Hepatocyte (in vitro differentiated cells): ENCODE measurements around the gene S100A4. TPM values are rescaled to one million over a fixed set of nuclear protein-coding genes. Genes with fewer than 3 reads are reported as not detected.

Experiments used
- DNase-seq: peaks from one replicate; pipeline ENCODE4 v3.0.0-alpha.2; 2016; ENCODE audit warnings: low spot score
- H2AFZ ChIP-seq: fragments of 200-600 bp; sonication (generic); 2 replicates; pipeline ENCODE4 v1.6.0; 2016; ENCODE audit warnings: antibody characterized with exemption, mild to moderate bottlenecking
- H3K27ac ChIP-seq: fragments of 200-600 bp; sonication (generic); 2 replicates; pipeline ENCODE4 v1.5.1; 2016; ENCODE audit warnings: mild to moderate bottlenecking
- H3K27me3 ChIP-seq: fragments of 200-600 bp; sonication (generic); 2 replicates; pipeline ENCODE4 v1.6.1; 2016
- H3K36me3 ChIP-seq: fragments of 200-600 bp; sonication (generic); replicated peaks from 2 replicates; pipeline ENCODE4 v1.5.1; 2016; ENCODE audit warnings: low read depth; ENCODE audit not compliant: insufficient read depth
- H3K4me1 ChIP-seq: fragments of 200-600 bp; sonication (generic); 2 replicates; pipeline ENCODE4 v1.5.1; 2016; ENCODE audit warnings: mild to moderate bottlenecking, moderate library complexity; ENCODE audit not compliant: insufficient read depth
- H3K4me2 ChIP-seq: fragments of 200-600 bp; sonication (generic); 2 replicates; pipeline ENCODE4 v1.6.0; 2016
- H3K4me3 ChIP-seq: fragments of 200-600 bp; sonication (generic); 2 replicates; pipeline ENCODE4 v1.5.1; 2016; ENCODE audit warnings: mild to moderate bottlenecking
- H3K79me2 ChIP-seq: fragments of 200-600 bp; sonication (generic); 2 replicates; pipeline ENCODE4 v1.6.0; 2017; ENCODE audit warnings: mild to moderate bottlenecking
- H3K9me2 ChIP-seq: fragments of 200-600 bp; sonication (generic); replicated peaks from 2 replicates; pipeline ENCODE4 v1.6.0; 2017; ENCODE audit warnings: mild to moderate bottlenecking; ENCODE audit not compliant: insufficient read depth
- H3K9me3 ChIP-seq: fragments of 200-600 bp; sonication (generic); 2 replicates; pipeline ENCODE4 v1.5.1; 2016; ENCODE audit warnings: low read depth, mild to moderate bottlenecking
- H4K20me1 ChIP-seq: fragments of 200-600 bp; sonication (generic); 2 replicates; pipeline ENCODE4 v1.6.0; 2016; ENCODE audit warnings: mild to moderate bottlenecking; ENCODE audit not compliant: insufficient read depth, poor library complexity, severe bottlenecking
- EZH2 ChIP-seq: fragments of 200-600 bp; sonication (generic); IDR thresholded peaks from 2 replicates; pipeline ENCODE4 v1.6.1; 2016; ENCODE audit warnings: antibody characterized with exemption, mild to moderate bottlenecking, borderline replicate concordance
- EZH2phosphoT487 ChIP-seq: fragments of 200-600 bp; sonication (generic); IDR thresholded peaks from one replicate; pipeline ENCODE4 v1.6.1; 2018; ENCODE audit warnings: antibody characterized with exemption, mild to moderate bottlenecking, low read depth, moderate library complexity; ENCODE audit not compliant: unreplicated experiment, severe bottlenecking
- WGBS: methylation state at CpG from one replicate; pipeline ENCODE4 v1.1.6; 2016; ENCODE audit warnings: low lambda C conversion rate; ENCODE audit errors: missing lambda C conversion rate; 5-methylcytosine and 5-hydroxymethylcytosine counted together
- polyA plus RNA-seq: library from polyadenylated mRNA; unstranded; fragments of >200 nt; fragmentation: Nextera tagmentation; extraction: Ambion mirVana; gene quantifications from 2 replicates; pipeline ENCODE4 v1.2.1, GENCODE V29; 2016
- total RNA-seq: library from RNA; depleted of rRNA; stranded (reverse); fragments of >200 nt; gene quantifications from 2 replicates; pipeline ENCODE4 v1.2.3, GENCODE V29; 2014
- TF ChIP-seq, protein P1 (sequence below): fragments of 200-600 bp; sonication (generic); IDR thresholded peaks from 2 replicates; pipeline ENCODE4 v1.5.1; 2016; ENCODE audit warnings: antibody characterized with exemption, mild to moderate bottlenecking; ENCODE audit not compliant: poor library complexity

The S100A4 gene
- total and polyA plus RNA-seq, 2 experiments from 2014 or later: 64.1 to 116 TPM

DNA sequence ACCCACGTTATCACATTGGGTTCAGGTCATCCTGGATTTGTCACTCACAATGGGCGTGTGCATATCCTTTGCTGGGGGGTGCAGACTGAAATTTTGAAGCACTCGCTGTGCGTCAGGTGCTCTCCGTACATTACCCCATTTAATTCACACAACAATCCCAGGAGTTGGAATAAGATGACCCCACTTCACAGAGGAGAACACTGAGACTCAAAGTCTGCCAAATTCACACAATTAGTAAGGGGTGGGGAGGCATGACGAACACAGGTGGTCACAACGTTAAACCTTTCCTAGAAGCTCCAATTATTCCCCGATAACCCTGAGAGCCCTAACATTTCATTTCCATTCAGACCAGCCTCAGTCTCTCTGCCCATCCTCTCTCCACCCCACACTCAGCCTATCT, 23.9 kb upstream of the S100A4 start:
- H2AFZ ChIP-seq: peak overlapping the region; percentile 54
- H3K4me1 ChIP-seq: peaks cover 31% of the 10 kb centered on the region
- H3K27ac ChIP-seq: no peak overlapping the region
- H3K9me3 ChIP-seq: no peaks in the 10 kb centered on the region
- WGBS: 94% methylated on average over 8 of the region's 8 CpGs
- no peaks in the 10 kb centered on the region for H3K9me2 ChIP-seq
- H3K27me3 ChIP-seq: no peaks in the 10 kb centered on the region
- no peaks in the 10 kb centered on the region for H3K36me3 ChIP-seq
- H3K4me3 ChIP-seq: no peak overlapping the region
- no peak for DNase-seq
- no peaks in the 10 kb centered on the region for H3K79me2 ChIP-seq
- TF ChIP-seq, protein P1, sequence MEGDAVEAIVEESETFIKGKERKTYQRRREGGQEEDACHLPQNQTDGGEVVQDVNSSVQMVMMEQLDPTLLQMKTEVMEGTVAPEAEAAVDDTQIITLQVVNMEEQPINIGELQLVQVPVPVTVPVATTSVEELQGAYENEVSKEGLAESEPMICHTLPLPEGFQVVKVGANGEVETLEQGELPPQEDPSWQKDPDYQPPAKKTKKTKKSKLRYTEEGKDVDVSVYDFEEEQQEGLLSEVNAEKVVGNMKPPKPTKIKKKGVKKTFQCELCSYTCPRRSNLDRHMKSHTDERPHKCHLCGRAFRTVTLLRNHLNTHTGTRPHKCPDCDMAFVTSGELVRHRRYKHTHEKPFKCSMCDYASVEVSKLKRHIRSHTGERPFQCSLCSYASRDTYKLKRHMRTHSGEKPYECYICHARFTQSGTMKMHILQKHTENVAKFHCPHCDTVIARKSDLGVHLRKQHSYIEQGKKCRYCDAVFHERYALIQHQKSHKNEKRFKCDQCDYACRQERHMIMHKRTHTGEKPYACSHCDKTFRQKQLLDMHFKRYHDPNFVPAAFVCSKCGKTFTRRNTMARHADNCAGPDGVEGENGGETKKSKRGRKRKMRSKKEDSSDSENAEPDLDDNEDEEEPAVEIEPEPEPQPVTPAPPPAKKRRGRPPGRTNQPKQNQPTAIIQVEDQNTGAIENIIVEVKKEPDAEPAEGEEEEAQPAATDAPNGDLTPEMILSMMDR: no peak
- no peak for TF ChIP-seq EZH2
- TF ChIP-seq EZH2phosphoT487: no peak
- no peak overlapping the region for H3K4me2 ChIP-seq
- no peaks in the 10 kb centered on the region for H4K20me1 ChIP-seq

DNA sequence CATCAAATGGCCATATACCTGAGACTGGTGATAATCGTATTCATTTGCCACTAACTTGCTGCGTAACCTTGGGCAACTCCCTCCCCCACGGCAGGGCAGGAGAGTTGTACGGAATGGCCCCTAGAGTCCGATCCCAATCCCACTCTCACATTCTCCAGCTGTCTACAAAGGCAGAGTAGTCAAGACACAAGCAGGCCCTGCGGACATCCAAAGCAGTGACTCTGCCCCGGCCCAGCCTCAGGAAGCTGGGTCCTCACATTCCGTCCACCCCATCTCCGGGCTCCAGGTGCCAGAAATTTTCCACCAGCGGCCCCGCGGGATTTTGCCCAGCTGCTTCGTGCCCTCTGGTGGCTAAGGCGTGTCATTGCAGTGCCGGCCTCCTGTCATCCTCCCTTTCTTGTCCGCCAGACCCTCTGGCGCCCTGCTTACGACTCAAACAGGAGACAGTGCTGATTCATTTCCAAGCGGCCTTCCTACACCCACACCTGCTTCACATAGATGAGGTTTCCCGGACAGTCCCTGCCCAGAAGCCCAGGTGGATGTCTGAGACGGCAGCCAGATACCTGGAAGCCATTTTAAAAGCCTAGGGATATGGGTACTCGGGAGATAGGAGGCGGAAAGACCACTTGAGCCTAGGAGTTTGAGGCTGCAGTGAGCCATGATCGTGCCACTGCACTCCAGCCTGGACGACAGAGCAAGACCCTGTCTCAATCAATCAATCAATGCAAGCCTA, 22.9 kb upstream of the S100A4 start:
- H3K36me3 ChIP-seq: no peaks in the 10 kb centered on the region
- TF ChIP-seq EZH2: no peak
- TF ChIP-seq, protein P1: peak; percentile 98
- no peaks in the 10 kb centered on the region for H3K79me2 ChIP-seq
- no peaks in the 10 kb centered on the region for H3K9me3 ChIP-seq
- peak overlapping the region; percentile 100 for H3K27ac ChIP-seq
- WGBS: 18% methylated on average over 25 of the region's 25 CpGs
- H2AFZ ChIP-seq: peak overlapping the region; percentile 54
- no peaks in the 10 kb centered on the region for H4K20me1 ChIP-seq
- H3K4me3 ChIP-seq: no peak overlapping the region
- DNase-seq: peak; percentile 95
- H3K9me2 ChIP-seq: no peaks in the 10 kb centered on the region
- H3K4me1 ChIP-seq: peaks cover 31% of the 10 kb centered on the region
- peak overlapping the region; percentile 58 for H3K4me2 ChIP-seq
- no peaks in the 10 kb centered on the region for H3K27me3 ChIP-seq

DNA sequence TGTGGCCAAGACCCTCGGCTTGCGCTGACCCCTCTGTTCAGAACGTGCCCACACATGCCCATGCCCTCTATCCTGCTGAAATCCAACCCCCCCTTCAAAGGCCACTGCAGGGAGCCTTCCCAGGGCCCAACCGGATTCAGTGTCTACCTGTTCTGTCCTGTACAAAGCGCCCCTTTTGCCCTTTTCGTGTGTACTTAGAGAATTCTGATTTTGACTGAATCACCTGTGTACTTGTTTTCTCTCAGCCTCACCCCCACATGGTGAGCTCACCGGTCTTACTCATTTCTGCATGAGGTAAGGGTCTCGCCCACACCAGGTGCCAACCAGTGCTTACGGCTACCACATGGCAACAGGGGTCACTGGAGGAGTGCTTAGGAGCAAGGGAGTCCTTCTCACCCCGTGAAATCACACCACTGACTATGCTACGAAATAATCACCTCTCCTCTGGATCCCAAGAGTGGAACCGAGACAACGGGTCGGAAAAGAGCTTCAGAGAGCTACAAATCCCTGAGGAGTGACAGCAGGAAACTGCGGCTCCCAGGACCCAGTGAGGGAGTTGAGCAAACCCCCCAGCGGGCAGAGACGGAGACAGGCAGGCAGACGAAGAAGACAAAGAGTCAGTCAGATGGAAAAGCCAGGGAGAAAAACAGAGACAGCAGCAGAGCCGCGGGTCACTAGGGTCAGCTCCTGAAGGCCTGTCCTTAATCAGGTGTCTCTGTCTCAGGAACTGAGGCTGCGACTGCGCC, 22.2 kb upstream of the S100A4 start:
- DNase-seq: peak; percentile 47
- Histone ChIP-seq H3K4me1 (peaks cover 31% of the 10 kb centered on the region), H3K27ac (peak overlapping the region; percentile 100), H2AFZ (peak overlapping the region; percentile 34), H3K4me2 (peak overlapping the region; percentile 58), H3K27me3 (no peaks in the 10 kb centered on the region), H3K4me3 (no peak overlapping the region), H3K9me2 (no peaks in the 10 kb centered on the region), H4K20me1 (no peaks in the 10 kb centered on the region), H3K9me3 (no peaks in the 10 kb centered on the region), H3K36me3 (no peaks in the 10 kb centered on the region), H3K79me2 (no peaks in the 10 kb centered on the region)
- WGBS: 67% methylated on average over 22 of the region's 22 CpGs
- no peak for TF ChIP-seq EZH2phosphoT487
- no peak for TF ChIP-seq EZH2
- TF ChIP-seq, protein P1: no peak
